Left forelimb (tissue), 1 donor: Measurements from ENCODE around the gene ZNF175.

ENCODE experiments used
- DNase-seq: peaks from one replicate; pipeline ENCODE4 v3.0.0-alpha.2; 2018; ENCODE audit warnings: low spot score

Gene ZNF175

DNA sequence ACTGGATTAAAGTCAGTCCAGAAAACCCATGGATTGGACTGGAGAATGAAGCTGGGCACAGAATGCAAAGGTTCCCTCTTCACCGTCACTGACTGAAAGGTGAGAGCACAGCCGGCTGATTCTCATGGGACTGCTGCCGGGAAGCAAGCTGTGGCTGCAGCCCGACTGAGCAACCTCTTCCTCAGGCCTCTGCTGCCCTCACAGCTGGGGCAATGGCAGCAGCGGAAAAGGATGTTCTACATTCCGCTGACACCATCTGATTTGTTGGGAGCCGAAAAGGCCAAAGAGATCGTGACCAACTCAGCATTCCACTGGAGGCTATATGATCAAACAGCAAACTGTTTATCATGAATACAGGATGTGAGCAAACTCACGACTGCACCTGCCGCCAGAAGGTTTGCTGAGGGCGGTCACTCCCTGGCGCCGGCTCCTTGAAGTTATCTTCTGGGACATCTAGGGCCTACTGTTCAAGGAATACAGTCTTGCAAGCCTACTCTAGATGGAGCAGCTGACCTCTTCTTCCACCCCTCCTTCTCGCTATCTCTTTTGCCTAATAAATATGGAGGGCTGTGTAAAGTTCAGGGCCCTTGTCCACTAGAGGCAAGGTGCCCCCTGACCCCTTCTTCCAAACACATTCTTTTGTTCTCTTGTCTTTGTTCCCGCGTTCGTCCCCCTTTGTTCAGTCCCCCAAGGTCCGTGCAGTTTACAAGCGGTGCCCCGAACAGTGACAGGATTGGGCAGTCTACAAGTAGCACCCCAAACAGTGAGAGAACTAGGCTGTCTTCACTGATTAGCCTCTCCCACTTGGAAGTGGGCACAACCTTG, 20.0 kb upstream of the ZNF175 start:
- no peak for DNase-seq

DNA sequence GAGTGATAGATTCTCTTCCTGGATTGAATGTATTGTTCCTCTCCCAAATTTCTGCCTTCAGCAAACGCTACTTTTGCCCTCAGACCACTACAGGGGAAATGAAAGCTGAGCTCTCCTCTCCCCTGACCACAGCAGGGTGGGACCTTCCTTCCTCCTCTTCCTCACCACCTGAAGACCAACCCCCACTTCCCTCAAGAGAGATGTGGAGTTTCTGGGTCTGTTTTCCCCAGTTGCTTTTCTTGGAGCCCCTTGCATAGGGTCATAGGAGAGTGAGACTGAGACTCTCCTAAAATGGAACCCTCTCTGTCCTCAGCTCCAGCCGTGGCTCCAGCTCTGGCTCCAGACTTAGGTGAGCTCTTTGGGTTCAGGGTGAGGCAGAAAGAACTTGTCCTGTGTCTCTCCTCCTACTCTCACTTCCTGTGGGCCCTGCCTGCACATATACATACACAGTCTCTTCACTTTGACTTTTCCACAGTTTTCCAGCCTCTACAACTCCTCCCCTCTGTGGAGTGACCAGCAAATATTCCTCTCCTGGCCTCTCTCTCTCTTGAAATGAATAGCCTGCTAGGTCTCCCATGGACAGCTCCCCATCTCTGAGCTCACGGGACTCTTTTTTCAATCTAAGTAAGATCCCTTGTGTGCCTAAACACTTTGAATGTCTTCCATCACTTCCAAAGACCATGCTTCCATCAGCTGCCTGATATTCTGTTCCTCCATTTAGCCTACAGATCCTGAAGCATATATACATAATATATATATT, 19.2 kb upstream of the ZNF175 start:
- no peak for DNase-seq

DNA sequence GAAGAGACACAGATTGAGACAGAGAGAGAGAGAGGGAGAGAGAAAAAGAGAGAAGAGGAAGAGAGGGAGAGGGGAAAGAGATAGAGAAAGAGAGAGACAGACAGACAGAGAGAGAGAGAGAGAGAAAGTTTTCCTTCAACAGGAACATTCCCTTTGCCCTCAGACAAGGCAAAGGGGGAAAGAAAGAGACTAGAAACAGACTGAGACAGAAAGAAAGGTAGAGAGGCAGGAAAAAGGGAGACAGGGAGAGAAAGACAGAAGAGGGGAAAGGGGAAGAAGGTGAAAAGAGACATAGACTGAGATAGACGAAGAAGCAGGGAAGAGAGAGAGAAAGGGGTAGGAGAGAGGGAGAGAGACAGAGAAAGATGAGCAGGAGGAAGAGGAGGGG, 18.5 kb upstream of the ZNF175 start:
- no peak for DNase-seq

DNA sequence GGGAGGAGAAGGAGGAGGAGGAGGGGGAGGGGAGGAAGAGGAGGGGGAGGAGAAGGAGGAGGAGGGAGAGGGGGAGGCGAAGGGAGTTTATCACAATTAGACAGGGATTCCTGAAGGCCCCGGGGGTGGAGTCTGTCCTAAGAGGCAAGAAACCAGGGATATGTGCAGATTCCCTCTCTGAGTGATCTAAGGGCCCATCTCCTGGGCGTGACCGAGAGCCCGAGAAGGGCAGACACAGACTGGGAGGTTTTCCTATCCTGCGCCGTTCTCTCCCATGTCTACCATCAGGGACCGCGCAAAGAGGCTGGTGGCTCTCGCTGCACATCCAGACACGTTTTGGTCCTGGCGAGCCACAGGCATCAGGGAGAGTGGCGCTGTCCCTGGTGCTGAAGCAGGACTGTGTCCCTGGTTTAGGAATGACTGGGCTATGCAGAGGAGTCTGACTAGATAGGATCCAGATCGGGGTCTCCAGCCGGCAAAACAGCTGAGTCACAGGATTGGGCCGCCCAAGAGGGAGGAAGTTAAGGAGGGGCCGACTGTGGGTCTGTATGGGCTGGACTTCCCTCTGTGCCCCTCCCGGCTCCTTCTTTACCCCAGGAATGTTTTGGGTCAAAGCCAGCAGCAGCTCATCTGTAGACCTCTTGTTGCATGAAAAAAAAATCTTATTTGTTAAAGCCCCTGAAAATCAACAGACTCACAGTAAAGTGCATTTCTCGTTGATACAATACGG, 17.9 kb upstream of the ZNF175 start:
- peak; percentile 83 for DNase-seq

DNA sequence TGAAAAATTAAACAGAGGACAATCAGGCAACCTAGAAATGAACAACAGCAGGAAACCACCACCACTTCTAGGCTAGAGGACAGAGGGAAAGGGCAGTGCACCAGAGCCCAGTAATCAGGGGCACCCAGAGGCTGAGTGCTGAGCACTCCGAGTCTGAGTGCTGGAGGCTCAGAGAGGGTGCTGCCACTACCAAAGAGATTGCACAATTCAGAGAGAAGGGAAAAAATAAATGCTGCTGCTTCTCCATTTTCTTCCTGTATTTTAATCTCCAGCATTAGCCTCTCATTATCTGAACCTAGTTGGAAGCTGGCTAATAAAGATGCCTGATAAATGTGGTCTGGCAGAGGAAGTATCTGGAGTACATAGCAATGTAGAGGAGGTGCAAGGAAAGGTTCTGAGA, 11.8 kb upstream of the ZNF175 start:
- no peak for DNase-seq

DNA sequence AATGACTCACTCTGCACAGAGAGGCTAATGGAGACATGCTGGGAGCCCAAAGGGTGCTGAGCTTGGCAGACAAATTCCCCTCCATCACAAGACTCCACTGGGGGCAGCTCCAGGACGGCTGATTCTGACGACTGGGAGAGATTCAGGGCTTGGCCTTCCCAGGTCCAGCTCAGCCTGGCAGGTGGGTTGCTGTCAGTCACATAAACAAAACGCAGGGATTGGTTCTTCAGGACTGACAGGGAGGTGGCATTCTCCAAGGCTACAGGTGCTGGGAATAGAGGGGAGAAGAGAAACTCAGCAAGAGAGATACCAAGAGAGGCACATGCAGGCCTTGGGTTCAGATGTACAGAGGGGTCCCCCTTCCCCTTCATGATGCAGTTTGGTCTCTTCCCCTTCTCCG, 10.7 kb upstream of the ZNF175 start:
- no peak for DNase-seq

DNA sequence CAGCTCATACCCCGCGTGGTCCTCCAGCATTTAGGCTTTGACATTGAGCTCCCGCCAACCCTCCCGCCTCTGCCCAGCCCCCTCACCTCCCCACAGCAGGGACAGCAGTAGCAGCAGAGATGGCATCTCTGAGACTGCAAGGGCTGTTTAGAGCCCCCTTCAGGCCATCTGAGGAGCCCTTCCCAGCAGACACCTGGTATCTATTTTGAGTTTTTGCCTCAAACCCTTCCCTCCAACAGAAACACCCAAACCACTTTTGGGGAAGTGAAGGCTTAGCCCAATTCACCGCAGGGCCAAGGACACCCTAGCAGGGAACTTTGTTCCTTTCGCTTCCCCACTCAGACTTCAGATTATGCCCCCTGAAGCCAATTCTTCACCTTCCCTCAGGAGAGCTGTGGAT, 6.3 kb upstream of the ZNF175 start:
- no peak for DNase-seq

DNA sequence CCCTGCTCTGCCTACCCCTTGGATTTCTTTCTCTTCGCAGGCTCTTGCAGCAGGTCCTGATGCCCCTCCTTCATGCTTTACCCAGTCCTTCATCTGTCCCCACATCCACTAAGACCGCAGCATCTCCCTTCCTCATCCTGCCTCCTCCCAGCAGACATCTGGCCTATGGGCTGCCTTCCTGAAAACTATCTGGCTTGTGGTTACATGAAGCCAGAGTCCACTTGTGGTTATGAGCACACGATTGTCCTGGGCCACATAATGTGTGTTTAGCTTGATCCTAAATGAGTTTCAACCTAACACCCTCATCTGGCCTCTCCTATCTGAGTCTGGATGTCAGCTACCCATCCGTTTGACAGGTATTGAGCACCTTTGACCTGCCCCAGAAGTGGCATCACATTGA, 5.5 kb upstream of the ZNF175 start:
- no peak for DNase-seq

DNA sequence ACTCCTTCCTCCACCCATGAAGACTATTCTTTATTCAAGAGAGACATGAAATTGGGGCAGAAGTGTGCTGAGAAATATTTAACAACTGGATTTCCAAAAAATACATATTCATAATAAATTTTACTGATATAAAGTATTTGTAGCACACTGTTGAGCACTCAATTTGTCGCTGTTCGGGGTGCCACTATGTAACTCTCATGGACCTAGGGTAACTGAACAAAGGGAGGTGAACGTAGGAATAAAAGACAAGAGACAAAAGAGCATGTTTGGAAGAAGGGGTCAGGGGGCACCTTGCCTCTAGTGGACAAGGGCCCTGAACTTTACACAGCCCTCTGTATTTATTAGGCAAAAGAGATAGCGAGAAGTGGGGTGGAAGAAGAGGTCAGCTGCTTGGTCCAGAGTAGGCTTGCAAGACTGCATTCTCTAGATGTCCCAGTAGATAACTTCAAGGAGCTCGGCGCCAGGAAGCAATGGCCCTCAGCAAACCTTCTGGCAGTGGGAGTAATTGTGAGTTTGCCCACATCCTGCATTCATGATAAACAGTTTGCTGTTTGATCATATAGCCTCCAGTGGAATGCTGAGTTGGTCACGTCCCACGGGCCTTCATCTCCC, 4.5 kb upstream of the ZNF175 start:
- DNase-seq = no peak

DNA sequence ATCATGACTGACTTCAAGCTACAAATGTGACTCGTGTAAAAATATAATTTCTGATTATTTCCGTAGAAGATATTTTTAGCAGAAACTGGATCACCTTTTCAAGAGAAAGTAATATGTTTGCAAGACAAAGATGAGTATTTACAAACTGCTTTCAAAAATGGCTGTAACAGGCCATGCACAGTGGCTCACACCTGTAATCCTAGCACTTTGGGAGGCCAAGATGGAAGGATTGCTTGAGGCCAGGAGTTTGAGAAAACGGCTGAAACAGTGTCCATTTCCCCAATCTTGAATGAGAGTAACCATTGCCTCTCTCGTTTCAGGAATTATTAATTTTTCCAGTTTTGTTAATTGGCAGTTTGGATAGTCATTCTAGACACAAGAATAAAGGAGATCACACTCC, 3.5 kb upstream of the ZNF175 start:
- DNase-seq = no peak

DNA sequence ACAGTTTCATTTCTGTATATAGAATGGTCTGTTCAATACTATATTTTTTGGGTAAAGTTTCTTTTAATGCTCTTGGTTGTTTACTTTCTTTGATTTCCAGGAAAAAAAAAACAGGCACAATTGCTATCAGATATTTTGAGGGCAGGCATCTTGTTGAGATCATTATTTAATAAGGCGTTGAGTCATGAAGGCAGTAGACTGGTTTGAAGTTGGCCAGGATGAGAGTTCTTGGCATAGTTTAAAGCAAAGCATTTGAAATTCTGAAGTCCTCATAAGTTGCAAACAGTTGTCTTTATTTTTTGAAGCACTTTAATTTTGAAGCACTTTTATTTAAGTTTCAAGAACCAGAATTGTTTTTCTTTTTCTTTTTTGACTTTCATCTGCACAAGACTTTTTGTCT, 2.6 kb upstream of the ZNF175 start:
- no peak for DNase-seq

DNA sequence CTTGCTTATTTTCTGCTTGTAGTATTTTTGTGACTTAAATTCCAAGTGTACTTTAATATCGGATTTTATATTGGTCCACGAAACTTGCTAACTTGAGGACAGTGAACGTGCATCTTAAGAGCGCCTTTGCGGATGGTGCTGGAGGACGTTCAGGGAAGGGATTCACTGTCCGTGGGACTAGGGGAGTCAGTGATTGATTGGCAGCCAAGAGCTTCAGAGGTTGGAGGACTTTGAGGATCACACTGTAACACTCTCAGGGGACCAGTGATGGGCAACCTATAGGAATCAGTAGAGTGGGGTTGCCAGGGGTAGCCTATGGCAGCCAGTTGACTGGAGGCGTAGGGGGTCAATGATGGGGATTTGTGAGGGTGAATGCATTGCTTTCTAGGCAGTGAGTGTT, 516 bp downstream of the ZNF175 start:
- no peak for DNase-seq

DNA sequence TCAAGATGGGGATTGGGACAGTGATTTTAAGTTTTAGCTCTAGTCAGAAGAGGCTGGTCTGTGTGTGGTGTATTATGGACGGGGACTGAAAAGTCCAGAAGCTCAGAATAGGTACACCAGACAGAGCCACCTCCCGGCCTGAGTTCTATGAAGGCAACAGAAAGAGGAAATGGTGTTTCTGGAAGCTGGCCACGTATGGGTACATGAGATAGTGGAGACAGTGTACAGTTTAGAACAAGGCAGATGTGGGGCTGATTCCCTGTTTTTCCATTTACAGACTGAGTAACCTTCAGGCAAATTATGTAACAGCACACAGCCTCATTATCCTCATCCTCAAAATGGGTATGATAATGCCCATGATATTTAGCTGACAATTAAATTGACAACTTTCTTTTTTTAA, 1.3 kb downstream of the ZNF175 start:
- no peak for DNase-seq

DNA sequence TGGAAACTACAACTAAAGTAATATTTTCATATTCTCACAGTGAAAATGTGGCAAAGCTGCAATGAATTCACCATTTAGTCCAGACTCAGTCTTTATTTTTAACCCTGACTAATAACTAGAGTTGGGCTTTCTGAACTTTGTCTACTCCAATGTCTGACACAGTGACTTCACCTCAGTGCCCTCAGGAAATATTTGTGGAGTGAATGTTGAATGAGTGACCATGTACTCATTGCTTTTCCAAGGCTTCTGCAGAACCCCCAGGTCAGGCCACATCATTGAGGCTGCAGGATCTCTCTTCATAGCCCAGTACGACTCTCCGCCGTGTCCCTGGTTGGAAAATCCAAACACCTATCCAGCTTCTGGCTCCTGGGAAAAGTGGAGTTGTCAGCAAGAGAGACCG, 1.8 kb downstream of the ZNF175 start:
- DNase-seq = no peak

DNA sequence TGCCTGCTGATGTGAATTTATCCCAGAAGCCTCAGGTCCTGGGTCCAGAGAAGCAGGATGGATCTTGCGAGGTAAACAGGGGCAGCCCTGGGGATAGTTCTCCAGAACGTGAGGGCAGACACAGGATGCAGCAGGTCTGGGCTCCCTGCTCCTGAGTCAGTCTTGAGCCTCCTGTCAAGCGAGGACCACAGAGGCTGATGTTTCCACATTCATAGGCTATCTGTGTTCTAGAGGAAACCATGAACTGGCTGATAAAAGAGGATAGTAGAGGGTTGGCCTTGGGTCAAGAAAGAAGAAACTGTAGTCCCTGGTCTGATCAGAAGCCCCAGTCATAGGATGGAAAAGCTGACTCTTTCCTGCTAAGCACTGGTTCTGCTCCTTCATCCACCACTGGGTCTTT, 2.2 kb downstream of the ZNF175 start:
- no peak for DNase-seq

DNA sequence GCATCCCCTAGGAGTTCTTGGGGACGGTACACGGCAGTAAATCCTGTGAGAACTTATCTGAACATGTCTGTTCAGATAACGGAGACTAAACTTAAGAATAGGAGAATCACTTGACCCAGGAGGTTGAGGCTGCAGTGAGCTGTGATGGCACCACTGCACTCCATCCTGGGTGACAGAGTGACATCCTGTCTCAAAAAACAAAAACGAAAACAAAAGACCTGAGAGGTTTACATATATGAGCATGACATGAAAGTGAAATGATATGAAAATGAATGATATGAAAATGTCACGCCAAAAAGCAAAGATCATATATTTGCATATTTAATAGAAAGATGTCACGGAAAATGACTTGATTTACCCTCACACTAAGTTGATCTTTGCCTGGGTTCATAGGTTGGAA, 5.8 kb downstream of the ZNF175 start:
- no peak for DNase-seq

DNA sequence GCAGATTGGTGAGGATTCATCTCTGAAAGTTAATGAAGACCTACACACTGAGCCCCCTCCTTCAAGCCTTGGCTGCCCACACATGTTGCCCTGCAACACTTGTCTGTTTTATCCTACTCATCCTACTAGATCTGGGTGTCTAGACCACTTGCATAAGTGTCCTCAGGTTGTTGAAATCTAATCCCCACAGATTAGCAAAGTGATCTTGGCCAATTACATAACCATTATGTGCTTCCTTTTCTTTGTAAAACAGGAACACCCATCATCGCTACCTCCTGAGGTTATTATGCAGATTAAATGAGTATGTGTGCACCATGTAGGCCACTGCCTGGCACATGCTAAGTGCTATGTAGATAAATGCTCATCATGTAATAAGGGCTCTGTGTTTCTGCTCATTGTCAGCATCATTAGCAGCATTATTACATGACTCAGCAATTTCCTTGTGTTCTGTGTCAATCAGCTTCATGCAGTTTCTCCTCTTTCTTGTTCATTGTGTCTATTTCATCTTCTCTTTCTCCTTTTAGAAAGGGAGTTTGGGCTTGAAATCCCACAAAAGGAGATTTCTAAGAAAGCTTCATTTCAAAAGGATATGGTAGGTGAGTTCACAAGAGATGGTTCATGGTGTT, 15.1 kb downstream of the ZNF175 start:
- no peak for DNase-seq

DNA sequence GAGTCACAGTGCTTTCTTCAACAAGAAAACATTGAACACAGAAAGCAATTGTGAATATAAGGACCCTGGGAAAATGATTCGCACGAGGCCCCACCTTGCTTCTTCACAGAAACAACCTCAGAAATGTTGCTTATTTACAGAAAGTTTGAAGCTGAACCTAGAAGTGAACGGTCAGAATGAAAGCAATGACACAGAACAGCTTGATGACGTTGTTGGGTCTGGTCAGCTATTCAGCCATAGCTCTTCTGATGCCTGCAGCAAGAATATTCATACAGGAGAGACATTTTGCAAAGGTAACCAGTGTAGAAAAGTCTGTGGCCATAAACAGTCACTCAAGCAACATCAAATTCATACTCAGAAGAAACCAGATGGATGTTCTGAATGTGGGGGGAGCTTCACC, 15.7 kb downstream of the ZNF175 start:
- DNase-seq = no peak

DNA sequence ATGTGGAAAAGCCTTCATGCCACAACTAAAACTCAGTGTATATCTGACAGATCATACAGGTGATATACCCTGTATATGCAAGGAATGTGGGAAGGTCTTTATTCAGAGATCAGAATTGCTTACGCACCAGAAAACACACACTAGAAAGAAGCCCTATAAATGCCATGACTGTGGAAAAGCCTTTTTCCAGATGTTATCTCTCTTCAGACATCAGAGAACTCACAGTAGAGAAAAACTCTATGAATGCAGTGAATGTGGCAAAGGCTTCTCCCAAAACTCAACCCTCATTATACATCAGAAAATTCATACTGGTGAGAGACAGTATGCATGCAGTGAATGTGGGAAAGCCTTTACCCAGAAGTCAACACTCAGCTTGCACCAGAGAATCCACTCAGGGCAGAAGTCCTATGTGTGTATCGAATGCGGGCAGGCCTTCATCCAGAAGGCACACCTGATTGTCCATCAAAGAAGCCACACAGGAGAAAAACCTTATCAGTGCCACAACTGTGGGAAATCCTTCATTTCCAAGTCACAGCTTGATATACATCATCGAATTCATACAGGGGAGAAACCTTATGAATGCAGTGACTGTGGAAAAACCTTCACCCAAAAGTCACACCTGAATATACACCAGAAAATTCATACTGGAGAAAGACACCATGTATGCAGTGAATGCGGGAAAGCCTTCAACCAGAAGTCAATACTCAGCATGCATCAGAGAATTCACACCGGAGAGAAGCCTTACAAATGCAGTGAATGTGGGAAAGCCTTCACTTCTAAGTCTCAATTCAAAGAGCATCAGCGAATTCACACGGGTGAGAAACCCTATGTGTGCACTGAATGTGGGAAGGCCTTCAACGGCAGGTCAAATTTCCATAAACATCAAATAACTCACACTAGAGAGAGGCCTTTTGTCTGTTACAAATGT, 16.4 kb downstream of the ZNF175 start:
- DNase-seq = no peak

DNA sequence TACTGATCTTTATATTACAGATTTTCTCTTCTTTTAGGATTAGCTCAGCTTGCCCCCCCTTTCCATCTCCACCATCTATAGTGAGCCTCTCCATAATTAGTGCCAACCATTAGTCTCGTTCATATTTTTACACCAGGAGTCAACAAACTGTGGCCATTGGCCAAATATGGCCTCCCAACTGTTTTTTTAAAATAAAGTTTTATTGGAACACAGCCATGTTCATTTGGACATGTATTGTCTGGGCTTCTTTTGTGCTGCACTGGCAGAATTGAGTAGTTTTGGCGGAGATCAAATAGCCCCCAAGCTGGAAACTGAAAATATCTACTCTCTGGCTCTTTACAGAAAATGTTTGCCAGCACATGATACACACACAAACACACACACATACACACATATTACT, 18.4 kb downstream of the ZNF175 start:
- DNase-seq = no peak

DNA sequence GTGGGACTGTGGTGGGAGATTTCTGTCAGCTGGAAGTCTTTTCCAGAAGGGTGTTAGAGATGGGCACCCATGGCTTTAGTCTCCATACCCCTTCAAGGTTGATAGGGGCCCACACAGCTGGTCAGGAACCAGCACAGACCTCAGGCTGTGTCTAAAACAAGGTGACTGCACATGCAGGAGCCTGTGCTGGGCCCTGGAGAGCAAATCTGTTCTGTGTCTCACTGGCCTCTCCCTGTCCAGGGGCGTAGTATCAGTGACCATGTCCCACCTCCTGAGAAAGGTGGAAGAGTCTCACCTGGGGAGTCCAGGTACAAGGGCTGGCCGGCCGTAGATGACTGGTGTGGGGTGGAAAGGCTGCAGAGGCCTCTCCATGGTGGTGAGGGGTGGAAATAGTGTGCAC, 19.4 kb downstream of the ZNF175 start:
- no peak for DNase-seq
